IPS DF 6.9 (cell line): ENCODE results near the gene CDC26.

Experiments used
- DNase-seq: peaks from one replicate; pipeline ENCODE4 v3.0.0-alpha.2; 2013; ENCODE audit warnings: low read depth, low spot score
- H3K27ac ChIP-seq: one replicate; pipeline ENCODE4 v1.5.1; 2013; ENCODE audit warnings: low read length, control low read depth
- H3K27me3 ChIP-seq: 2 replicates; pipeline ENCODE4 v1.6.1; 2013; ENCODE audit warnings: mild to moderate bottlenecking, low read length; ENCODE audit not compliant: control insufficient read depth, insufficient read depth
- H3K36me3 ChIP-seq: 2 replicates; pipeline ENCODE4 v1.6.1; 2013; ENCODE audit warnings: low read length; ENCODE audit not compliant: control insufficient read depth, insufficient read depth
- H3K4me1 ChIP-seq: 2 replicates; pipeline ENCODE4 v1.6.1; 2013; ENCODE audit warnings: low read length; ENCODE audit not compliant: control insufficient read depth, insufficient read depth
- H3K4me3 ChIP-seq: 2 replicates; pipeline ENCODE4 v1.5.1; 2013; ENCODE audit warnings: mild to moderate bottlenecking, low read length
- H3K9me3 ChIP-seq: 2 replicates; pipeline ENCODE4 v1.6.1; 2013; ENCODE audit warnings: low read length, inconsistent platforms; ENCODE audit not compliant: control insufficient read depth, insufficient read depth
- WGBS: extraction: QIAGEN DNeasy Blood & Tissue Kit; methylation state at CpG from one replicate; pipeline ENCODE4 v1.1.7; 2013; ENCODE audit warnings: mixed read lengths, missing lambda C conversion rate; ENCODE audit not compliant: insufficient read length, insufficient coverage; 5-methylcytosine and 5-hydroxymethylcytosine counted together

CDC26 gene

DNA sequence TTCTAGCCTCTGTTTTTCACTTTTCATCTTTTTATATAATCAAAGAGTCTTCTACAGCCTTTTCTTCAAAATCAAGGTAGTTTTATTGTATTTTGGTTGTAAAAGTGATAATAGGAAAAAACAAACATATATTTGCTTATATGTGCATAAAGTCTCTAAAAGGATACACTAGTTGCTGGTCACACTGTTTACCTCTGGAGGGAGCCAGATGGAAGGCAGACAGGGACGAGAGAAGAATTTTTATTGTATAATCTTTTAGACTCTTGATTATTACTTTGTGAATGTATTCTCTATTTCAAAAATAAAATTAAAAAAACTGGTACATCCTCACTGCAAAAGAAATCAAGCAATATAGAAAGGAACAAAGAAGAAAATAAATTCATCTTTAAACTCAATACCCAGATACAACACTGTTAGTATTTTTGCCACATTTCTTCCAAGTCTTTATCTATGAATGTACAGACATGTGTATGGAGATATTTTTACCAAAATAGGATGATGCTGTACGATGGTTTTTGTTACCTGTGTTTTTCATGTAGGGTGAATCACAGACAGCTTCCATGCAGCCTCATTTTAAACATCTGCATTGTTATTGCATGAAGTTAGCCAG, 33.9 kb upstream of the CDC26 start:
- H3K27ac ChIP-seq, result no peak overlapping the region
- no peaks in the 10 kb centered on the region for H3K4me1 ChIP-seq
- no peaks in the 10 kb centered on the region for H3K27me3 ChIP-seq
- H3K4me3 ChIP-seq, result no peak overlapping the region
- no CpG with 5 or more reads among the region's 2 CpGs for WGBS
- no peaks in the 10 kb centered on the region for H3K9me3 ChIP-seq
- no peak for DNase-seq
- H3K36me3 ChIP-seq, result no peaks in the 10 kb centered on the region

DNA sequence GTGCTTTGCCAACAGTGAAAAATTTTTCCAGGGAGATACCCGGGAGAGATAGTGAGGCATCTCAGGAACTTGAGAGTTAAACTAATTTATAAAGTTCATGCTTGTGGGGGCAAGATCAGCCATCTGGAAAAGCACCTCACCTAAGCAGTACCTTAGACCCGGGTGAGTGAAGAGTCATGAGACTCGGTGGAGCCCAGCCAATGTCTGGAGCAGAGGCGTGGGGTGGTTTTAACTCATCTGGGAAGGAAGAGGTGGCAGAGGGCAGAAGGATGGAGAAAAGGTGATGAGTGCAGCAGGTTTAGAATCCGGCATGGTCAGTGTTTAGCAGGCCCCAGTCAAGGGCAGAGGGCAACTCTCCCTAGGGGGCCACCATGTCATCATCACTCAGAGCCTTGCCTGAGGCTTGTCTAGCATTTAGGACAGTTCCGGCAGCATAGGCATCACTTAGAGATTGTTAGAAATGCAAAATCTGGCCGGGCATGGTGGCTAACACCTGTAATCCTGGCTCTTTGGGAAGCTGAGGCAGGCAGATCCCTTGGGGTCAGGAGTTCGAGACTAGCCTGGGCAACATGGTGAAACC, 32.1 kb upstream of the CDC26 start:
- H3K4me1 ChIP-seq, result no peaks in the 10 kb centered on the region
- H3K36me3 ChIP-seq, result no peaks in the 10 kb centered on the region
- H3K27ac ChIP-seq, result no peak overlapping the region
- no peak for DNase-seq
- no CpG with 5 or more reads among the region's 8 CpGs for WGBS
- H3K4me3 ChIP-seq, result no peak overlapping the region
- no peaks in the 10 kb centered on the region for H3K27me3 ChIP-seq
- H3K9me3 ChIP-seq, result no peaks in the 10 kb centered on the region

DNA sequence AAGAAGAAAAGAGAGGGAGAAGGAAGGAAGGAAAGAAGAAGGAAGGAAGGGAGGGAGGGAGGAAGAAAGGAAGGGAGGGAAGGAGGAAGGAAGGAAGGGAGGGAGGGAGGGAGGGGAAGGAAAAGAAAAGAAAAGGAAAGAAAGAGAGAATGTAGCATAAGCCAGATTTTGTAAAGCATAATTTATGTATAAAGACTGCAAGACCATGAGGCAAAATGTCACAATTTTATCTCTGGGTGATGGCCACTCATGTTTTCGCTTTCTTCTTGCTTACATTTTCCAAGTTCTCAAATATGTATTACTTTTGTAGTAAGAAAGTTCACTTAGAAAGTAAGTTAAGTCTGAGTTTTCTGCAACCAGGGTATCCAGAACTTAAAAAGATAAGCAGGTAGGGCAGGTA, 31.2 kb upstream of the CDC26 start:
- Histone ChIP-seq H3K9me3 (no peaks in the 10 kb centered on the region), H3K36me3 (no peaks in the 10 kb centered on the region), H3K27ac (no peak overlapping the region), H3K4me1 (no peaks in the 10 kb centered on the region), H3K4me3 (no peak overlapping the region), H3K27me3 (no peaks in the 10 kb centered on the region)
- no CpG with 5 or more reads among the region's 1 CpG for WGBS
- no peak for DNase-seq

DNA sequence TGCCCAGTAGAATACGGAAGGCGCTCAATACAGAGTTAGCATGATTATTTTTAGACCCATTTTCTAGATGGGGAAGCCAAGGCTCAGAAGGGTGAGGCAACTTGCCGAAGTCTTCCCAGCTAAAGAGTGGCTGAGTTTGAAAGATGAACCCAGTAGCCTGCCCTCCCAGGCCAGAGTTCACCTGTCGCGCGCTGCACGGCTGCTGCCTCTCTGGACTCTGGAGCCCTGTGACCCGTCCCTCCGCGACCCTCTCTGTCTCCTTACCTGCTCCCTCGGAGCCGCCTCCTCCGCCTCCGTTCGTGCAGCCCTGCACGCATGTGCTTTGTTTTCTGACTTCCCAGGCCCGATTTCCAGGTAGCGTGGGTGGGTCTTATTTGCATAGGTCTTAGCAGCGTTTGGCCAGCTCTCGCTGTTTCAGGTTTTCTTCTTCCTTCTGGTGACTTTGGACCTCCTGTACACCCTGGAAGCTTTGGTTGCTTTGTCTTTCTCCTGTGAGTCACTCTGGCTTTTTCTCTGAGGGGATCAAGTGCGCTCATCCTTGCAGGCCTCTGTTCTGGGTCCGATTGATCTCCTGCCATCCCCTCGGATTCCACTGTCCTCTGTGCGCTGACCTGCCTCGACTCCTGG, 27.5 kb upstream of the CDC26 start, which contains the start of gene RNF183:
Gene RNF183 (minus strand): TSS at position 585 of the 627 bp plus-strand sequence. CDS start 5,192 bp downstream, outside the sequence.
- no peak for DNase-seq
- no peaks in the 10 kb centered on the region for H3K9me3 ChIP-seq
- H3K27ac ChIP-seq, result no peak within 1 kb of the TSS
- 0 out of 2 replicates have a peak, but pooled peaks cover 1% of the 10 kb centered on the region for H3K4me1 ChIP-seq
- no peaks in the 10 kb centered on the region for H3K36me3 ChIP-seq
- no peaks in the 10 kb centered on the region for H3K27me3 ChIP-seq
- no CpG with 5 or more reads among the region's 25 CpGs for WGBS
- no peak within 1 kb of the TSS for H3K4me3 ChIP-seq

DNA sequence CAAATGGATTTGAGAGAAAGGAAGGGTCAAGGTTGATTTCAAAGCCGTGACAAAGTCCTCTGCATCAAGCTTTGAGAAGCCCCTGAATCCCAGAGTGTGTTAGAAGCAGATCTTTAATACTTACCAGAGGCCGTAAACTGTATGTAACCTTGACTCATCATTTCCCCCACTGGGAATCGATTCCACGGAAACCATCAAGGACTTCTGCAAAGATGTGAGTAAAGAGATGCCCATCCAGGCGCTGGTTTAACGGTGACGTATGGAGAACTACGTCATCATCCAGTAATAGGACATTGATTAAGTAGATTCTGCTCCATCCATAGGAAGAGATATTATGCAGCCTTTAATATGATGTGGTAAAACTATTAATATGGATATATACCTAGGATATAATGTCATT, 26.2 kb upstream of the CDC26 start:
- Histone ChIP-seq H3K4me1 (0 out of 2 replicates have a peak, but pooled peaks cover 1% of the 10 kb centered on the region), H3K27me3 (no peaks in the 10 kb centered on the region), H3K27ac (no peak overlapping the region), H3K36me3 (no peaks in the 10 kb centered on the region), H3K4me3 (no peak overlapping the region), H3K9me3 (no peaks in the 10 kb centered on the region)
- no peak for DNase-seq
- WGBS, result no CpG with 5 or more reads among the region's 8 CpGs

DNA sequence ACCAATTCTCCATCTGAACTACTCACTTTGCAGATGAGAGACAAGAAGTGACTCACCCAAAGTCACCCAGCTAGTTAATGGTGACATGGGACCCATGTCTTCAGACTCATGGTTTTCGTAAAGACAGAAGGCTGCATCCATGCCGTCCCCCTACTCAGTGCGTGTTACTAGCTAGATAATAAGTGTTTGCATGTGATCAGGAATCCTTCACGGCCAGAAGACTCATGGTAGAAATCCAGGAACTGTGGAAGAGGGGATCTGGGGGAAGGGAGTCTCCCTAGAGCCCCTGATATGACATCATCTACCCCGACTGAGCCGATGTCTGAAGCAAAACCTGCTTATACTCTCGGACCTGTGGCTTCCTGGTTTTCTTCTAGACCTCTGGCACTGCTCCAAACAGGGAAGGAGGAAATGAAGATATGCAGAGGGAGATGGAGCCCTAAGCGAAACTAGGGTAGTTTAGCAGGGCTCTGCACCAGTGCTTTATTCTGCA, 24.5 kb upstream of the CDC26 start:
- no peaks in the 10 kb centered on the region for H3K36me3 ChIP-seq

DNA sequence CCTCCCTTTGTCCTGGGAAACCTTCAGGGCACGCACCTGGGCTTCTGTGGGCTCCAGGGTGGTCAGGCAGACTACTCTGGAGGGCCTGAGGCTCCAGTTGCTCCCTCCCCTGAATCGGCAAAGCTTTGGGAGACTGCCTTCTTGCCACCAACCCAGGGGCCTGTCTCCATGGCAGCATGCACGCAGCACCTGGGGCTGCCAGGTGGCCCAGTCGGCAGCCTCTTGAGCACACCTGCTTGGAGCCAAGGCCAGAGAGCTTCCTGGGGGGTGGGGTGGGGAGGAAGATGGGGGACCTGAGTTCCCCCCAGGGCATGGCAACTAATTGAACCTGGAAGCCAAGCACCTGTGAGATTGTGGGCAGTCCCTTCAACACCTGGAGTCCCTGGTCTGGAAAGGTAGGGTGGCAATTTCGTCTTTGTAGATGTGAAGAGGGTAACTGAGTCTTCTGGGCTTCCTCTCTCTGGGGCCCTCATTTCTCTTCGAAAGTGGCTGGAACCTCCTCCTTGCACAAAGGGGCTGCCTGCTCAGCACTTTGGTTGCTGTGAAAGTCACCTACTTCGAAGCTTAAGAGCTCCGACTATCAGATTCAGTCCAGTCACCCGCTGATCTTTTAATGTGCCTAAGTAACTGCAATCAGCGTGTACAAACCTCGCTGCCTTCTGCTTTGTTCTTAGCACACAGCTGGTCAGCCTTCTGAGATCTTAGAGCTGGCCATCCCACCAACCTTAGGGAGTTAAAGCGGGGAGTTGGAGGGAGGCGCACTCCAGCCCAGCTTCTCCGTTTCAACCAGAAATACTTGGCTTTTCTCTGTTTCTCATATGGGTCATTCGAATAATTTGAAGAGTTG, 23.8 kb upstream of the CDC26 start:
- H3K4me1 ChIP-seq, result 0 out of 2 replicates have a peak, but pooled peaks cover 1% of the 10 kb centered on the region
- H3K27ac ChIP-seq, result no peak overlapping the region
- H3K27me3 ChIP-seq, result no peaks in the 10 kb centered on the region
- no peak overlapping the region for H3K4me3 ChIP-seq
- no peak for DNase-seq
- H3K9me3 ChIP-seq, result no peaks in the 10 kb centered on the region
- no peaks in the 10 kb centered on the region for H3K36me3 ChIP-seq
- WGBS, result no CpG with 5 or more reads among the region's 15 CpGs

More for the DNA sequence above, 24.5 kb upstream of the CDC26 start:
- Histone ChIP-seq H3K27ac (no peak overlapping the region), H3K9me3 (no peaks in the 10 kb centered on the region), H3K4me1 (0 out of 2 replicates have a peak, but pooled peaks cover 1% of the 10 kb centered on the region), H3K27me3 (no peaks in the 10 kb centered on the region), H3K4me3 (no peak overlapping the region)
- DNase-seq, result no peak
- WGBS, result no CpG with 5 or more reads among the region's 8 CpGs

DNA sequence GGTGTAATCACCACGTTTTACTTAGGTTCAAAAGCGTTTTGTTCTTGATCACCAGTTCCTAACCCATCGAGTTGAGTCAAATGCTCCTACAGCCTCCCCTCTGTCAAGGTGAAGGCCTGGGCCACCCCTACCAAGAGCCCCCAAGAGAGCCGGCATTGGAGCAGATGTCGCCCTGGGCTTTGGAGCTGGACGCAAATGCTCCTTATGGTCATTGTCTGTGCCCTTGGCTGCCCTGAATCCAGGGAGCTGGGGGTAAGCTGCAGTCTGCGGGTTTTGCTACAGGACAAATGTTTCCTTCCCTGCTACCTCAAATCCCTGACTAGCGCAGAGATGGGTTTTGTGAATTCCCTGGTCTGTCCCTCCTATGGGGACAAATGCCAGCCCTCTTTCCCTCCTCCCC, 22.9 kb upstream of the CDC26 start:
- Histone ChIP-seq H3K36me3 (no peaks in the 10 kb centered on the region; the same call in 1 of the 2 replicates), H3K27ac (no peak overlapping the region), H3K4me1 (0 out of 2 replicates have a peak, but pooled peaks cover 1% of the 10 kb centered on the region), H3K4me3 (no peak overlapping the region), H3K9me3 (no peaks in the 10 kb centered on the region), H3K27me3 (no peaks in the 10 kb centered on the region)
- DNase-seq, result no peak
- WGBS, result no CpG with 5 or more reads among the region's 8 CpGs

DNA sequence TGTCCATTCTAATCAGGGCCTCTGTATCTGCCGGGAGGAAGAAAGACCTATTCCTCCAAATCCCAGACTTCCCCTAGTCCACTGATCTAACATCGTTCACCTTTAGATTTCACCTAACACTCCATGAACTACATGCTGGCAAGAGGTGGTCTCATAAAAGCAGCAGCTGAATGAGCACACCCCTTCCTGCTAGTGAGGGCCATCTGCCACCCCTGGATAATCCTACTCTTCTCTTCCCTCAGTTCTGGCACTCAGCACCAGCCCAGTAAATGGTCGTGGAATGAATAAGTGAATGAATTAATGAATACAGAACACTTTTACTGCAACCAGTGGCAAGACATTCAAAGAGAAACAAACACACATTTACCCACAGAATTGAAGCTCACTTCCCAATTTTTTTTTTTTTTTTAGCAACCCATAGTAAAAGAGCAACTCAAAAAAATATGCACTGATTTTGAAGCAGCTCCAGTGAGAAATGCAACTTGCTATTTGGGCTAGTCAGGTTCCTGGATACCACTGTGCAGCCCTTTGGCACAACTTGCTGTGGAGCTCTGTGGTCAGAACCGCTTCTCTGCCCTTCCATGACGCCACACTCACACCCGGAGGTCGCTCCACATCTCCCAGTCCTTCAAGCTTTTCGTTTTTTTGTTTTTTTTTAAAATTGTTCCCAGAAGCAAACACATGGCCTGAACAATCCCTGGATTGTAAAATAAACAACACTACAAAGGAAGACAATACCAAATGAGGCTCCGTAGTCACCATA, 21.6 kb upstream of the CDC26 start:
- Histone ChIP-seq H3K36me3 (peaks cover 5% of the 10 kb centered on the region; the same call in 1 of the 2 replicates), H3K27me3 (no peaks in the 10 kb centered on the region), H3K9me3 (no peaks in the 10 kb centered on the region), H3K4me3 (no peak overlapping the region), H3K4me1 (0 out of 2 replicates have a peak, but pooled peaks cover 1% of the 10 kb centered on the region), H3K27ac (no peak overlapping the region)
- DNase-seq, result no peak
- no CpG with 5 or more reads among the region's 9 CpGs for WGBS
